GM12891 (cell line): ENCODE measurements around the gene MLLT10.

Experiments used
- PAX5 ChIP-seq: IDR thresholded peaks from 2 replicates; pipeline ENCODE4 v1.6.1; 2011; ENCODE audit warnings: low read length, moderate library complexity, mild to moderate bottlenecking; ENCODE audit not compliant: insufficient read depth, severe bottlenecking
- POLR2A ChIP-seq: IDR thresholded peaks from 2 replicates; pipeline ENCODE4 v1.6.1; 2011; ENCODE audit warnings: low read depth, low read length, control low read depth
- POLR2AphosphoS5 ChIP-seq: IDR thresholded peaks from 2 replicates; pipeline ENCODE4 v1.6.1; 2011; ENCODE audit warnings: low read depth, low read length, control low read depth
- POU2F2 ChIP-seq: IDR thresholded peaks from 2 replicates; pipeline ENCODE4 v1.6.1; 2011; ENCODE audit warnings: low read depth, mild to moderate bottlenecking, control low read depth, low read length, moderate library complexity
- SPI1 ChIP-seq: IDR thresholded peaks from 2 replicates; pipeline ENCODE4 v1.6.1; 2011; ENCODE audit warnings: low read depth, low read length, control low read depth
- TAF1 ChIP-seq: IDR thresholded peaks from 2 replicates; pipeline ENCODE4 v1.6.1; 2011; ENCODE audit warnings: low read depth, low read length, control low read depth

GRCh38 chr10:21742740-21743412 lies 208.8 kb downstream of the MLLT10 start:
- TF ChIP-seq POLR2AphosphoS5, result no peak
- TF ChIP-seq POLR2A, result no peak
- TF ChIP-seq PAX5, result no peak
- no peak for TF ChIP-seq TAF1
- TF ChIP-seq SPI1, result no peak
- no peak for TF ChIP-seq POU2F2
